HFFc6 (cell line): Measurements from ENCODE around the gene LTBP3. TPM values are rescaled to one million over a fixed set of nuclear protein-coding genes. Genes with fewer than 3 reads are reported as not detected.

Source experiments
- DNase-seq: peaks from one replicate; pipeline ENCODE4 v3.0.0-alpha.2; 2018
- H3K27ac Mint-ChIP-seq: 2 replicates; pipeline ENCODE4 v1.8.0; 2020; ENCODE audit warnings: mild to moderate bottlenecking, mixed read lengths
- H3K27me3 Mint-ChIP-seq: 2 replicates; pipeline ENCODE4 v1.8.0; 2021; ENCODE audit warnings: mild to moderate bottlenecking, moderate library complexity, mixed read lengths; ENCODE audit not compliant: insufficient read depth
- H3K36me3 Mint-ChIP-seq: 2 replicates; pipeline ENCODE4 v1.8.0; 2021; ENCODE audit warnings: low read depth, mixed read lengths
- H3K4me1 Mint-ChIP-seq: 2 replicates; pipeline ENCODE4 v1.8.0; 2020; ENCODE audit warnings: low read depth, mixed read lengths
- H3K4me3 Mint-ChIP-seq: 2 replicates; pipeline ENCODE4 v1.8.0; 2020; ENCODE audit warnings: mild to moderate bottlenecking, moderate library complexity, mixed read lengths
- H3K9me3 Mint-ChIP-seq: 2 replicates; pipeline ENCODE4 v1.8.0; 2020; ENCODE audit warnings: mild to moderate bottlenecking, mixed read lengths
- total RNA-seq, 6 experiments: library from RNA; stranded (reverse); fragmentation: NEBNext Ultra II Directional; extraction: Animal tissue kit (Norgen Biotek cat#: 25700); gene quantifications; 2 replicates in 1 of 6; 3 replicates in 5 of 6; pipeline ENCODE4 v1.2.3, GENCODE V29; 2021
- TF ChIP-seq, protein P1 (sequence below): fragments of 200-600 bp; sonication (generic); IDR thresholded peaks from 2 replicates; pipeline ENCODE4 v1.5.0; 2021; ENCODE audit warnings: antibody characterized with exemption, mild to moderate bottlenecking

Gene LTBP3
- total RNA-seq, 6 experiments from 2014 or later: 64.0 to 78.1 (median 66.0) TPM

DNA sequence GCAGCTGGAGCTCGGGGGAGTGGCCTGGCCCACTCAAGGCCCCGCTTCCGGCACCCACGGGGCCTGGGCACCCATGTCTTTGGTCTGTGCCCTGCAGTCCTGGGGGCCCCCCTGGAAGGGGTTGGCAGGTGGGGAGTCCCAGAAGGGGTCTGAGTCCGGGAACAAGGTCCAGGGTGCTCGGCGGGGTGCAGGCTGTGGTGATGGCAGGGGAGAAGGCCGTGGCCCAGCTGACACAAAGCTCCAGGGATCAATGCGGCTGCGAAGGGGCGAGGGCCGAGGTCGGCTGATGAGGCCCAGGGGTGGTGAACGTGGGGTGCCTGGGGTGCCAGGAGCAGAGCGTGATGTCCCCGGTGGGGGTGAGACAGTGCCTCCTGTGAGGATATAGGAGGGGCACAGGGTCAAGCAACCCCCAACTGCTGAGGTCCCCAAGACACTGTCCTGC lies 40.1 kb upstream of the LTBP3 start:
- peaks cover 7% of the 10 kb centered on the region; the same call in 1 of the 2 replicates for H3K36me3 Mint-ChIP-seq
- TF ChIP-seq, protein P1, sequence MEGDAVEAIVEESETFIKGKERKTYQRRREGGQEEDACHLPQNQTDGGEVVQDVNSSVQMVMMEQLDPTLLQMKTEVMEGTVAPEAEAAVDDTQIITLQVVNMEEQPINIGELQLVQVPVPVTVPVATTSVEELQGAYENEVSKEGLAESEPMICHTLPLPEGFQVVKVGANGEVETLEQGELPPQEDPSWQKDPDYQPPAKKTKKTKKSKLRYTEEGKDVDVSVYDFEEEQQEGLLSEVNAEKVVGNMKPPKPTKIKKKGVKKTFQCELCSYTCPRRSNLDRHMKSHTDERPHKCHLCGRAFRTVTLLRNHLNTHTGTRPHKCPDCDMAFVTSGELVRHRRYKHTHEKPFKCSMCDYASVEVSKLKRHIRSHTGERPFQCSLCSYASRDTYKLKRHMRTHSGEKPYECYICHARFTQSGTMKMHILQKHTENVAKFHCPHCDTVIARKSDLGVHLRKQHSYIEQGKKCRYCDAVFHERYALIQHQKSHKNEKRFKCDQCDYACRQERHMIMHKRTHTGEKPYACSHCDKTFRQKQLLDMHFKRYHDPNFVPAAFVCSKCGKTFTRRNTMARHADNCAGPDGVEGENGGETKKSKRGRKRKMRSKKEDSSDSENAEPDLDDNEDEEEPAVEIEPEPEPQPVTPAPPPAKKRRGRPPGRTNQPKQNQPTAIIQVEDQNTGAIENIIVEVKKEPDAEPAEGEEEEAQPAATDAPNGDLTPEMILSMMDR: no peak
- no peaks in the 10 kb centered on the region for H3K9me3 Mint-ChIP-seq
- no peak overlapping the region for H3K4me3 Mint-ChIP-seq
- H3K27ac Mint-ChIP-seq: no peak overlapping the region
- DNase-seq: no peak
- H3K27me3 Mint-ChIP-seq: peaks cover 4% of the 10 kb centered on the region; the same call in 1 of the 2 replicates
- no peaks in the 10 kb centered on the region for H3K4me1 Mint-ChIP-seq

DNA sequence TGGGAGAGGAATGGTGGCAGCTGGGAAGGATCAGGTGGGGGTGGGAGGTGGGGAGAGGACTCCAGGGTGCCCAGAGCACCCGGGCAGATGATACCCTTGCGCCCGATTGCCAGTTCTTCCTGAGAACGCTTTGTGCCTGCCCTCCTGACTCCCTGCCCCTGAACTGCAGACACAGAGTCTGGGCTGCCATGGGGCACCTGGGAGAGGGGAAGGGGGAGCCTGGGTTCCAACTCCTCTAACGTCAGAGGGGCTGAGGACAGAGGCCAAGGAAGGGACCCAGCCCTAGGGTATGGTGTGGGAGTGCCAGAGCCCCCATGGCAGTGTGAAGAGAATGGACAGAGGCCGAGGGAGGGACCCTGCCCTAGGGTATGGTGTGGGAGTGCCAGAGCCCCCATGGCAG lies 38.4 kb upstream of the LTBP3 start:
- TF ChIP-seq, protein P1: no peak
- Mint-ChIP-seq H3K27me3 (peaks cover 4% of the 10 kb centered on the region; the same call in 1 of the 2 replicates), H3K9me3 (no peaks in the 10 kb centered on the region), H3K36me3 (peaks cover 5% of the 10 kb centered on the region; the same call in 1 of the 2 replicates), H3K4me3 (no peak overlapping the region), H3K4me1 (no peaks in the 10 kb centered on the region), H3K27ac (no peak overlapping the region)
- no peak for DNase-seq

DNA sequence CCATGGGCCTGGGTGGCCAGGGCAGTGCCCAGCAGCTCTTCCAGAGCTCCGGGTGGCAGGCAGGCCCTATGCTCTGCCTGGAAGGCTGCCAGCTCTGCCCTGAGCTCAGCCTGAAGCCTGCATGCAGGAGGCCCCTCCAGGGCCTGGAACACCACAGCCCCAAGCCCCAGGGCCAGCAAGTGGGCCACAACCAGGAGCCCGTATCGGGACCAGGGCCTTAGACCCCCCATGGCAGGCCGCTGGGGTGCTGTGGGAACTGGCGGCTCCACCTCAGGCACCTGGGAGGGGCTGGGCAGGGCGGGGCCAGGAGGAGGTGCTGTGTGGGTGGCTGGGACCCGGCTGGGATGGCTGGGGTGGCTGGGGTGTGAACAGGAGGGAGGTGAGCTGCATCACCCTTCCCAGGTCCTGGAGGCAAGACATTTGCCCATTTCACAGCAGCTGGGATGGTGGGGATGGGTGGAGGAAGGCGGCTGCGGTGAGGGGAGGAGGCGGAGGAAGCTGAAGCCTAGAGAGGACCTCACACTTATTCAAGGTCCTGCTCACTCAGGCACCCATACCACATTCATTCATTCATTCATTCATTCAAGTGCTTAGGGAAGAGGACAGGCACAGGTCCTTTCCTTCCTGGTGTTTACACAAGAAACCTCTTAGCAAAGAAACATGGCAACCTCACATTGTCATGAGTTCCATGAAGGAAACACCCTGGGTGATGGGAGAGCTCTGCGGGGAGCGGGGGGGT lies 37.6 kb upstream of the LTBP3 start, which contains the start of gene KCNK7:
Gene KCNK7 (minus strand): TSS at position 258 of the 739 bp plus-strand sequence. CDS start 28 bp downstream, at position 230.
- H3K36me3 Mint-ChIP-seq: peaks cover under 1% of the 10 kb centered on the region; the same call in 1 of the 2 replicates
- DNase-seq: no peak
- H3K9me3 Mint-ChIP-seq: no peaks in the 10 kb centered on the region
- no peak within 1 kb of the TSS for H3K4me3 Mint-ChIP-seq
- TF ChIP-seq, protein P1: no peak
- H3K4me1 Mint-ChIP-seq: no peaks in the 10 kb centered on the region
- peak within 1 kb of the TSS; percentile 2; the same call in 1 of the 2 replicates for H3K27ac Mint-ChIP-seq
- peaks cover 4% of the 10 kb centered on the region; the same call in 1 of the 2 replicates for H3K27me3 Mint-ChIP-seq

DNA sequence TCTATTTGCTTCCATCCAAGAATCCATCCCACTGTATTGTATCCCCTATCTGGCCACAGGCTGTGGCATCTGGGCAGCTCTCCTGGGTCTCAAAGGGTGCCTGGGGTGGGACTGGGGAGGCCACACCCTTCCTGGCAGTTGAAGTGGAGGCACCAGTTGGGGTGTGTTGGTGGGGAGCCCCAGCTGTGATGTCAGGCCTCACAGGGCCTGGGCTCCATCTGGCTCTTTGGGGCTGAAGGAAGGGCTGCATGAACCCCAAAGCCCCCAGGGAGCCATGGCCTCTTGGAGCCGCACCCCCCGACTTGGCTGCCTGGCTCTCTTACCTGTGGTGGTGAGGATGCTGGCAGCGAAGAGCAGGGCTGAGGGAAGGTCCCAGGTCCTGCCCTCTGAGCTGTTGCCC lies 37.0 kb upstream of the LTBP3 start:
- peaks cover 4% of the 10 kb centered on the region; the same call in 1 of the 2 replicates for H3K36me3 Mint-ChIP-seq
- peaks cover 4% of the 10 kb centered on the region; the same call in 1 of the 2 replicates for H3K27me3 Mint-ChIP-seq
- H3K9me3 Mint-ChIP-seq: no peaks in the 10 kb centered on the region
- DNase-seq: no peak
- peak overlapping the region; percentile 2; the same call in 1 of the 2 replicates for H3K27ac Mint-ChIP-seq
- TF ChIP-seq, protein P1: no peak
- H3K4me3 Mint-ChIP-seq: no peak overlapping the region
- H3K4me1 Mint-ChIP-seq: no peaks in the 10 kb centered on the region

DNA sequence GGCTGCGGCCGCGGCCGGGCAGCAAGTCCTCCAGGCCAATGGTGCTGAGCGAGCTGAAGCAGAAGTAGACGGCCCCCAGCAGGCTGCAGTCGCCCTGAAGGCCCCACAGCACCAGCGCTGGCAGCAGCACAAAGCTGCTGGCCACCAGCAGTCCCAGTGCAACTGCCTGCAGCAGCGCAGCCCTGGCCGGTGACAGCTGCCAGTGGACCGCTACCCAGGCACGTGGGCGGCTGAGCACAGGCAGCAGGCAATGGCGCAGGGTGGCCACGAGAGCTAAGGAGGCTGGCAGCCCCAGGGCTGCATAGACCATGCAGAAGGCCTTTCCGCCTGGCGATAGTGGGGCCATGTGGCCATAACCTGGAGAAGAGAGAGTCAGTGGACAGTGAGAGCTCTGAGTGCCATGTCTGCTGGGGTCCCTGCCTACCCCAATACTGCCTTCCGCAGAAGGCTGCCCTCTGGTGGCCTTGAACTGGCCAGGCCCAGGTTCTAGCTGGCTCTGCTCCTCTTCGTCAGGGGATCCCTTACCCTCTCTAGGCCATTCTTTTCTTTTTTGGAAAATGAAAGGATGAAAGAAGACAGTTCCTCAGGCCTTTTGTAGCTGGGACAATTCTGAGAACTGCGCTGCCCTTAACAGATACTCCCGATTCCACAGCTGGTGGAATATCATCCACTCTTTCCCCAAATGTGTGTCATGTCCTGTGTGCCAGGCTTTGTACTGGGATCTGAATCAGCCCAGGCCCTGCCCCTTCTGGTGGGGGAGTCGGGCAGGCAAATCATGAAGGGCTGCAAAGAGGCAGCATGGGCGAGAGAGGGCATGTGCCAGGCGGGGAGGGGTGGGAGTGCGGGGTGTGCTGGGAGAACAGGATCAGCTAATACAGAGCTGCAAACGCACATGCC lies 35.6 kb upstream of the LTBP3 start:
- Mint-ChIP-seq H3K4me1 (no peaks in the 10 kb centered on the region), H3K36me3 (peaks cover 4% of the 10 kb centered on the region; the same call in 1 of the 2 replicates), H3K4me3 (no peak overlapping the region), H3K27me3 (peaks cover 4% of the 10 kb centered on the region; the same call in 1 of the 2 replicates), H3K9me3 (no peaks in the 10 kb centered on the region), H3K27ac (no peak overlapping the region)
- DNase-seq: no peak
- TF ChIP-seq, protein P1: peak; percentile 83
